ENCODE data around the gene ARPC4. TPM values are rescaled to one million over a fixed set of nuclear protein-coding genes. Genes with fewer than 3 reads are reported as not detected.

ARPC4 gene
- total RNA-seq, 6 experiments from 2014 or later, result 42.0 to 80.3 (median 57.3) TPM

DNA sequence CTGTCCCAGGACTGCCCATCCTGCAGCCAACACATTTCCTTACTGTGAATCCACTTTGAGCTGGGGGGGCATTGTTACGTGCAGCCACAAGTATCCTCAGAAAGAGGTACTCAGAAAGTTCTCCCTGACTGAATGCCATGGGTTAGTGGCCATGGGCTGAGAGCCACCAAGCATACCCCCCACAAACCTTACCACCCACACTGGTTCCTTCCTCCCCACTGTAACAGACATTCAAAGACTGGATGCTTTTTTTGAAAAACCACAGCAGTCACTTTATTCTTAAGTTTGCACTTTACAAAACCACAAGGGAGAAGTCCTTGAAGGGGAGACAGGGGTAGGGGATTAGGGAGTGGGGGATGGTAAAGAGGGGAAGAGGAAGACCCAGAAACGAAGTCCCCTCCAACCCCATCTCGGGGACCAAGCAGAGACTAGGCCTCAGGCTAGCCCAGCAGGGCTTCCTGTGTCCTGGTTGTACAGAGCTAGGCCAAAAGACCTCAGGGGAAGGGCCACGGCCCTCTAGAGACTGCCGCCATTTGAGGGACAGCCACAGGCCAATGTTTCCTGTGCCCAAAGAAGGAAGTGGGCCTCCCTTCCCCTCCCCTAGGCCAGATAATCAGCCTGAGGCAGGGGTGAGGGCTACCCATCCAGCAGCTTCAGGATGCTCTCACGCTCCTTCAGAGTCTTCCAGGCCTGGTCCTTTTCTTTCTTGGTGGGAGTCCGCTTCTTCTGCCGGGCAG lies 13.0 kb upstream of the ARPC4 start:
- WGBS (ENCODE audit: insufficient coverage, low coverage, low lambda C conversion rate, missing lambda C conversion rate), result 64% methylated on average over 6 of the region's 8 CpGs
- H3K36me3 ChIP-seq, result peaks cover 0 to 26% (median 14%) of the 10 kb centered on the region in 4 donors

DNA sequence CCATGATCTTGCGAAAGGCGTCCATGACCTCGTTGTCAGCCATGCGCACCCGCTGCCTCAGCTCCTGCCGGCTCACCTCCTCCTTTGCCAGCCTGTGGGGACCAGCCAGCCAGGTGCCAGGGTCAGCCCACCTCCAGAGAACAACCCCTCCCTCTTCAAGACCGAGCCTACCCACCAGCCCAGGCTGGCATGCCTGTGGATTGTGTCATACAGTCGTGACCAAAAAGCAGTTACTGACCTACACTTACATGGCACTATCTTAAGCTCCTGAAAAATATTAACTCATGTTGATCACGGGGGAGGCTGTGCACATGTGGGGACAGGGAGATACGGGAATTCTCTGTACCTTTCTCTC lies 12.4 kb upstream of the ARPC4 start:
- Histone ChIP-seq H3K4me1 (peaks cover 0 to 24% (median 17%) of the 10 kb centered on the region in 4 donors), H3K4me3 (peak overlapping the region in 2 of 3 donors; percentile 20 to 23), H3K27ac (peak overlapping the region; percentile 59 to 83 (median 82)), H3K36me3 (peaks cover 0 to 32% (median 17%) of the 10 kb centered on the region in 4 donors), H3K9me3 (no peaks in the 10 kb centered on the region), H3K27me3 (no peaks in the 10 kb centered on the region)
- 26% methylated on average over 10 of the region's 10 CpGs for WGBS (ENCODE audit: insufficient coverage, low coverage, low lambda C conversion rate, missing lambda C conversion rate)
- peak in 2 of 3 donors; percentile 77 to 83 for DNase-seq
- peak; percentile 48 to 86 (median 80) for ATAC-seq
- intact Hi-C loops (cut with DNase I), result no loop called here
- TF ChIP-seq, protein P1, sequence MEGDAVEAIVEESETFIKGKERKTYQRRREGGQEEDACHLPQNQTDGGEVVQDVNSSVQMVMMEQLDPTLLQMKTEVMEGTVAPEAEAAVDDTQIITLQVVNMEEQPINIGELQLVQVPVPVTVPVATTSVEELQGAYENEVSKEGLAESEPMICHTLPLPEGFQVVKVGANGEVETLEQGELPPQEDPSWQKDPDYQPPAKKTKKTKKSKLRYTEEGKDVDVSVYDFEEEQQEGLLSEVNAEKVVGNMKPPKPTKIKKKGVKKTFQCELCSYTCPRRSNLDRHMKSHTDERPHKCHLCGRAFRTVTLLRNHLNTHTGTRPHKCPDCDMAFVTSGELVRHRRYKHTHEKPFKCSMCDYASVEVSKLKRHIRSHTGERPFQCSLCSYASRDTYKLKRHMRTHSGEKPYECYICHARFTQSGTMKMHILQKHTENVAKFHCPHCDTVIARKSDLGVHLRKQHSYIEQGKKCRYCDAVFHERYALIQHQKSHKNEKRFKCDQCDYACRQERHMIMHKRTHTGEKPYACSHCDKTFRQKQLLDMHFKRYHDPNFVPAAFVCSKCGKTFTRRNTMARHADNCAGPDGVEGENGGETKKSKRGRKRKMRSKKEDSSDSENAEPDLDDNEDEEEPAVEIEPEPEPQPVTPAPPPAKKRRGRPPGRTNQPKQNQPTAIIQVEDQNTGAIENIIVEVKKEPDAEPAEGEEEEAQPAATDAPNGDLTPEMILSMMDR (IDR thresholded peaks at IDR 0.05), result no peak
- peak; percentile 20 for TF ChIP-seq POLR2A (IDR thresholded peaks at IDR 0.05)

More for the DNA sequence above, 13.0 kb upstream of the ARPC4 start:
- Histone ChIP-seq H3K4me1 (peaks cover 0 to 24% (median 17%) of the 10 kb centered on the region in 4 donors), H3K4me3 (peak overlapping the region in 2 of 3 donors; percentile 20 to 23), H3K27me3 (no peaks in the 10 kb centered on the region), H3K27ac (peak overlapping the region; percentile 59 to 83 (median 82)), H3K9me3 (no peaks in the 10 kb centered on the region)
- peak; percentile 37 to 60 (median 46) for ATAC-seq
- no peak for DNase-seq
- no peak for TF ChIP-seq POLR2A (IDR thresholded peaks at IDR 0.05)
- TF ChIP-seq, protein P1 (IDR thresholded peaks at IDR 0.05), result no peak
- intact Hi-C loops (cut with DNase I), result no loop called here

DNA sequence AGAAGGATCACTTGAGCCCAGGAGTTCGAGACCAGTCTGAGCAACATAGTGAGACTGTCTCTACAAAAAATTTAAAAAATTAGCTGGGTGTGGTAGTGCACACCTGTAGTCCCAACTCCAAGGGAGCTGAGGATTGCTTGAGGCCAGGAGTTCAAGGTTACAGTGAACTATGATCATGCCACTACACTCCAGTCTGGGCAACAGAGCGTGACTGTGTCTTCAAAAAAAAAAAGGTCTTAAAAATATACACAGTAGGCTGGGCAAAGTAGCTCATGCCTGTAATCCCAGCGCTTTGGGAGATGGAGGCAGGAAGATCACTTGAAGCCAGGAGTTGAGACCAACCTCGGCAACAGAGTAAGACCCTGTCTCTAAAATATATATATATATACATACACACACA lies 12.0 kb upstream of the ARPC4 start:
- intact Hi-C loops (cut with DNase I), result no loop called here
- H3K4me1 ChIP-seq, result peaks cover 0 to 24% (median 17%) of the 10 kb centered on the region in 4 donors
- WGBS (ENCODE audit: insufficient coverage, low coverage, low lambda C conversion rate, missing lambda C conversion rate), result 69% methylated on average over 4 of the region's 4 CpGs

DNA sequence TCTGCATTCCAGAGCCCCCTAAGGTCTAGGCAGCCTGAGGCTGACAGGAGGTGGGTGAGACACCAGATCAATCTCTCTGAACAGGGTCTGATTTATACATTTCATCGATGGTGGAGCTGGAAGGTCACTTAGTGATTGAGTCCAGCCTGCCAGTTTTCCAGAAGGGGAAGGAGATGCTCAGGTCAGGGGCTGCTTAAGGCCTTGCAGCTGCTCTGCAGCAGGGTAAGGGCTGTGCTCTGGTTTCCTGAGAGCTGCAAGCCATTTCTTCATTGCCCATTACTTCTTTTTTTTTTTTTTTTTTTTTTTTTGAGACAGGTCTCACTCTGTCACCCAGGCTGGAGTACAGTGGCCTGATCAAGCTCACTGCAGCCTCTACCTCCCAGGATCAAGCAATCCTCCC lies 11.3 kb upstream of the ARPC4 start:
- peaks cover 0 to 24% (median 17%) of the 10 kb centered on the region in 4 donors for H3K4me1 ChIP-seq
- intact Hi-C loops (cut with DNase I), result no loop called here
- DNase-seq (no peak), ATAC-seq (no peak)
- H3K27ac ChIP-seq, result peak overlapping the region; percentile 57 to 83 (median 82)
- WGBS (ENCODE audit: insufficient coverage, low coverage, low lambda C conversion rate, missing lambda C conversion rate), result 33% methylated on average over 1 of the region's 1 CpG
- H3K36me3 ChIP-seq, result peaks cover 0 to 41% (median 17%) of the 10 kb centered on the region in 4 donors
- H3K27me3 ChIP-seq, result no peaks in the 10 kb centered on the region
- no peak overlapping the region for H3K4me3 ChIP-seq
- H3K9me3 ChIP-seq, result no peaks in the 10 kb centered on the region
- TF ChIP-seq, protein P1 (IDR thresholded peaks at IDR 0.05), result no peak
- no peak for TF ChIP-seq POLR2A (IDR thresholded peaks at IDR 0.05)

More for the DNA sequence above, 12.0 kb upstream of the ARPC4 start:
- no peaks in the 10 kb centered on the region for H3K27me3 ChIP-seq
- H3K27ac ChIP-seq, result peak overlapping the region; percentile 59 to 83 (median 82)
- ATAC-seq (no peak), DNase-seq (no peak)
- H3K4me3 ChIP-seq, result no peak overlapping the region
- no peaks in the 10 kb centered on the region for H3K9me3 ChIP-seq
- TF ChIP-seq POLR2A (IDR thresholded peaks at IDR 0.05), result no peak
- TF ChIP-seq, protein P1 (IDR thresholded peaks at IDR 0.05), result no peak
- H3K36me3 ChIP-seq, result peaks cover 0 to 36% (median 17%) of the 10 kb centered on the region in 4 donors
